IMR-90 (cell line): Measurements from ENCODE around the gene KLF7. TPM values are rescaled to one million over a fixed set of nuclear protein-coding genes. Genes with fewer than 3 reads are reported as not detected.
A peak's percentile ranks its signal among the peaks of the same experiment; 100 is the strongest.

ENCODE experiments used
- ATAC-seq: fragments of 200-7000 bp; cut with Tn5 transposase; 2 replicates; pipeline ENCODE4 v1.9.1; 2020; ENCODE audit warnings: low read depth, mild to moderate bottlenecking, moderate library complexity
- BruUV-seq: library from RNA; stranded (reverse); fragments of 400-500 nt; replicated peaks from 2 replicates; lab custom pipeline; 2021; lab: Mats Ljungman, UMichigan
- CTCF ChIA-PET: fragments of 300-600 bp; formaldehyde crosslinking; extraction: SDS; loops from one replicate; lab custom pipeline; 2021; ENCODE audit warnings: antibody characterized with exemption; lab: Yijun Ruan, JAX
- POLR2A ChIA-PET: fragments of 300-600 bp; sonication (Branson Sonifier 250); formaldehyde crosslinking; loops from one replicate; lab custom pipeline; 2022; ENCODE audit warnings: antibody characterized with exemption; ENCODE audit not compliant: unreplicated experiment; lab: Charles Lee
- DNase-seq: peaks from one replicate; pipeline ENCODE4 v3.0.0; 2013
- H2AFZ ChIP-seq: replicated peaks from 2 replicates; pipeline ENCODE3; 2013; ENCODE audit warnings: low read length, mild to moderate bottlenecking; ENCODE audit not compliant: poor library complexity
- H2AK5ac ChIP-seq: 2 replicates; pipeline ENCODE4 v1.6.1; 2013; ENCODE audit warnings: low read depth, low read length, inconsistent platforms
- H2AK9ac ChIP-seq: replicated peaks from 2 replicates; pipeline ENCODE3; 2013; ENCODE audit warnings: mild to moderate bottlenecking, low read depth, low read length, moderate library complexity; ENCODE audit not compliant: poor library complexity
- H2BK120ac ChIP-seq: 2 replicates; pipeline ENCODE4 v1.6.1; 2013; ENCODE audit warnings: low read depth, low read length, inconsistent platforms
- H2BK15ac ChIP-seq: 3 replicates; pipeline ENCODE4 v1.6.1; 2013; ENCODE audit warnings: low read depth, low read length, inconsistent platforms
- H2BK20ac ChIP-seq: 2 replicates; pipeline ENCODE4 v1.6.1; 2013; ENCODE audit warnings: low read depth, mild to moderate bottlenecking, inconsistent platforms, low read length, moderate library complexity
- H2BK5ac ChIP-seq: 2 replicates; pipeline ENCODE4 v1.6.1; 2013; ENCODE audit warnings: mild to moderate bottlenecking, low read depth, low read length, inconsistent platforms; ENCODE audit not compliant: poor library complexity, severe bottlenecking
- H3K14ac ChIP-seq: replicated peaks from 2 replicates; pipeline ENCODE4 v1.6.1; 2013; ENCODE audit warnings: low read depth, low read length, inconsistent platforms
- H3K18ac ChIP-seq: 2 replicates; pipeline ENCODE4 v1.6.1; 2013; ENCODE audit warnings: low read depth, low read length, control low read depth
- H3K23ac ChIP-seq: 2 replicates; pipeline ENCODE4 v1.6.1; 2013; ENCODE audit warnings: low read depth, low read length, inconsistent platforms
- H3K27ac ChIP-seq: 2 replicates; pipeline ENCODE4 v1.5.1; 2013; ENCODE audit warnings: mild to moderate bottlenecking, control low read depth, low read length; ENCODE audit not compliant: insufficient read depth
- H3K27me3 ChIP-seq: 2 replicates; pipeline ENCODE4 v1.6.1; 2013; ENCODE audit warnings: low read length; ENCODE audit not compliant: control insufficient read depth, insufficient read depth
- H3K36me3 ChIP-seq: 2 replicates; pipeline ENCODE4 v1.6.1; 2013; ENCODE audit warnings: low read length, mixed read lengths; ENCODE audit not compliant: control insufficient read depth, insufficient read depth
- H3K4ac ChIP-seq: 2 replicates; pipeline ENCODE4 v1.6.1; 2013; ENCODE audit warnings: low read depth, low read length, inconsistent platforms
- H3K4me1 ChIP-seq: 2 replicates; pipeline ENCODE4 v1.6.1; 2013; ENCODE audit warnings: low read length, mixed read lengths; ENCODE audit not compliant: control insufficient read depth, insufficient read depth
- H3K4me2 ChIP-seq: 2 replicates; pipeline ENCODE4 v1.6.1; 2013; ENCODE audit warnings: low read depth, mild to moderate bottlenecking, control low read depth, low read length, moderate library complexity
- H3K4me3 ChIP-seq: 2 replicates; pipeline ENCODE4 v1.5.1; 2013; ENCODE audit warnings: low read depth, mild to moderate bottlenecking, control low read depth, low read length, moderate library complexity; ENCODE audit not compliant: insufficient read depth
- H3K56ac ChIP-seq: 2 replicates; pipeline ENCODE4 v1.6.1; 2013; ENCODE audit warnings: low read length, inconsistent platforms; ENCODE audit not compliant: insufficient read depth; ENCODE audit errors: extremely low read depth
- H3K79me1 ChIP-seq, 2 experiments: 2 replicates each; pipeline ENCODE4 v1.6.1; 2013; ENCODE audit warnings: low read length in 2 of 2, inconsistent platforms in 1 of 2, low read depth in 1 of 2
- H3K9ac ChIP-seq: 2 replicates; pipeline ENCODE4 v1.6.1; 2013; ENCODE audit warnings: low read depth, low read length, control low read depth
- H3K9me1 ChIP-seq: 2 replicates; pipeline ENCODE4 v1.6.1; 2013; ENCODE audit warnings: low read length, inconsistent platforms; ENCODE audit not compliant: insufficient read depth
- H3K9me3 ChIP-seq: 2 replicates; pipeline ENCODE4 v1.6.1; 2013; ENCODE audit warnings: low read length; ENCODE audit not compliant: control insufficient read depth, insufficient read depth
- H4K20me1 ChIP-seq: 2 replicates; pipeline ENCODE4 v1.6.1; 2013; ENCODE audit warnings: low read length, inconsistent platforms; ENCODE audit not compliant: insufficient read depth
- H4K5ac ChIP-seq: 2 replicates; pipeline ENCODE4 v1.6.1; 2013; ENCODE audit warnings: mild to moderate bottlenecking, low read depth, low read length, control low read depth
- H4K8ac ChIP-seq, 2 experiments: 2 replicates each; pipeline ENCODE4 v1.6.1; 2013; ENCODE audit warnings: low read depth in 2 of 2, low read length in 2 of 2, control low read depth in 1 of 2, inconsistent platforms in 1 of 2
- H4K91ac ChIP-seq: 2 replicates; pipeline ENCODE4 v1.6.1; 2013; ENCODE audit warnings: low read depth, low read length, inconsistent platforms; ENCODE audit not compliant: insufficient read depth
- CEBPB ChIP-seq: IDR thresholded peaks from 2 replicates; pipeline ENCODE4 v1.6.1; 2012; ENCODE audit warnings: low read depth, low read length, improper control_type of control experiment
- FOS ChIP-seq: fragments of 150-350 bp; IDR thresholded peaks from 2 replicates; pipeline ENCODE4 v1.6.1; 2016; ENCODE audit warnings: low read depth, low read length
- NFE2L2 ChIP-seq: fragments of 150-350 bp; IDR thresholded peaks from 2 replicates; pipeline ENCODE4 v1.6.1; 2016; ENCODE audit warnings: low read depth, mild to moderate bottlenecking, low read length
- RAD21 ChIP-seq: IDR thresholded peaks from 2 replicates; pipeline ENCODE4 v1.6.1; 2012; ENCODE audit warnings: low read length, improper control_type of control experiment
- RCOR1 ChIP-seq: IDR thresholded peaks from 2 replicates; pipeline ENCODE4 v1.6.1; 2012; ENCODE audit warnings: mild to moderate bottlenecking, low read length, improper control_type of control experiment; ENCODE audit not compliant: insufficient replicate concordance
- RFX5 ChIP-seq: IDR thresholded peaks from 2 replicates; pipeline ENCODE4 v1.8.0; 2012; ENCODE audit warnings: low read depth, mild to moderate bottlenecking, low read length, moderate library complexity
- WGBS, 2 experiments: methylation state at CpG; one replicate each; pipeline versions ENCODE4 v1.1.5 to v1.1.7; 2013; ENCODE audit warnings: missing lambda C conversion rate in 2 of 2; ENCODE audit not compliant: insufficient read length in 1 of 2; ENCODE audit errors: extremely low coverage in 2 of 2; 5-methylcytosine and 5-hydroxymethylcytosine counted together
- dilution Hi-C: fragments of 300-500 bp; cut with HindIII; formaldehyde crosslinking; loops from one replicate; pipeline ENCODE4 v1.14.3; 2018; ENCODE audit warnings: low sequenced_read_pairs; ENCODE audit not compliant: unreplicated experiment
- in situ Hi-C: fragments of 300-500 bp; cut with MboI; formaldehyde crosslinking; loops from 3 replicates; pipeline ENCODE4 v1.14.3; 2019; ENCODE audit warnings: low sequenced_read_pairs, inconsistent platforms, mixed read lengths
- intact Hi-C: fragments of 100-400 bp; cut with micrococcal nuclease; formaldehyde crosslinking; loops from 2 replicates; pipeline ENCODE4 v1.10.0; 2022
- polyA plus RNA-seq, 3 experiments: library from polyadenylated mRNA; depleted of rRNA; stranded (reverse); fragments of >200 nt; gene quantifications; 2 replicates each; pipeline ENCODE4 v1.2.3, GENCODE V29; 2012; ENCODE audit warnings: low replicate concordance in 1 of 3
- total RNA-seq: library from RNA; depleted of rRNA; stranded (reverse); fragments of >200 nt; gene quantifications from 2 replicates; pipeline ENCODE4 v1.2.3, GENCODE V29; 2012

Gene KLF7
- total and polyA plus RNA-seq, 2 of the 4 experiments (the other 2 are of a cell fraction), result 23.1 to 28.5 TPM

GRCh38 chr2:207136874-207137273 lies 28.9 kb downstream of the KLF7 start:
- Histone ChIP-seq H3K23ac (peak overlapping the region; percentile 44; the same call in 1 of the 2 replicates), H3K14ac (peak overlapping the region; percentile 24), H2AFZ (no peak overlapping the region), H3K27me3 (no peaks in the 10 kb centered on the region), H3K4ac (no peak overlapping the region), H2BK15ac (no peak overlapping the region), H3K4me2 (no peak overlapping the region), H2BK5ac (peak overlapping the region; percentile 3), H3K4me3 (no peak overlapping the region), H2AK5ac (peak overlapping the region; percentile 10; the same call in 1 of the 2 replicates), H4K8ac (no peak overlapping the region), H4K91ac (no peak overlapping the region), H2BK120ac (no peak overlapping the region; the same call in 1 of the 2 replicates), H3K4me1 (peaks cover 38% of the 10 kb centered on the region), H3K9me3 (no peaks in the 10 kb centered on the region), H3K9me1 (peaks cover 44% of the 10 kb centered on the region), H3K27ac (peak overlapping the region; percentile 37; the same call in 1 of the 2 replicates), H3K36me3 (peaks cover 4% of the 10 kb centered on the region; the same call in 1 of the 2 replicates), H4K5ac (no peak overlapping the region), H2BK20ac (no peak overlapping the region), H3K79me1 (peaks cover 14 to 92% of the 10 kb centered on the region in 2 experiments), H3K56ac (no peak overlapping the region), H2AK9ac (no peak overlapping the region), H3K9ac (no peak overlapping the region), H4K20me1 (peaks cover 95% of the 10 kb centered on the region), H3K18ac (no peak overlapping the region)
- dilution Hi-C loops, result no loop called here
- TF ChIP-seq NFE2L2 (no peak), RCOR1 (no peak), CEBPB (peak; percentile 54; the same call in 1 of the 2 replicates), FOS (no peak), RFX5 (no peak), RAD21 (no peak)
- ChIA-PET CTCF (no interaction called here), POLR2A (interaction anchor here (0.7 kb wide), 1 partner anchor 132 kb away, joined by 4 read pairs; no protein-coding TSS in a partner anchor)
- BruUV-seq, result no TSS peak
- in situ Hi-C loops, result no loop called here
- no peak for DNase-seq
- no CpG with 5 or more reads among the region's 2 CpGs for WGBS, 2 experiments
- no peak for ATAC-seq
- intact Hi-C loops, result no loop called here
